ENCODE measurements around the gene NRDE2.

Gene NRDE2

DNA sequence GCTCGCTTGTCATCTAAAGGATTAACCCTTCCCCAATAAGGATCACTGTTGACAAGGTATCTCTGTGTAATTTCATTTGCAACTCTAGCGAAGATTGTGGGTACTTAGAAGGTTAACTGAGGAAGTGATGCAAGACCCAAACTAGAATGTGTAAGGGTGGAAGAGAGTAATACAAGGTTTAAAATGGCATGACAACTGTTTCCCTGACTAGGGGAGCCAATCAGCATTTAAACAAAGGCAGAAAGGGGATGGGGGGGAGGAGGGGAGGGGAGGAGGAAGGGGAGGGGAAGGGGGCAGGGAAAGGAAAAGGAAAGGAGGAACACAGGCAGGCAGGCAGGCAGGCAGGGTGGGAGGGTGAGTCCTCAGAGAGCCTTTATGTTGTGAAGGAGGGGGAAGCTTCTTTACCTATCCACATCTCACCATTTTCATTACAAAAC lies 31.1 kb downstream of the NRDE2 start:
- no peak for DNase-seq (ENCODE audit: low read depth in 4 of 4, low spot score in 1 of 4)

DNA sequence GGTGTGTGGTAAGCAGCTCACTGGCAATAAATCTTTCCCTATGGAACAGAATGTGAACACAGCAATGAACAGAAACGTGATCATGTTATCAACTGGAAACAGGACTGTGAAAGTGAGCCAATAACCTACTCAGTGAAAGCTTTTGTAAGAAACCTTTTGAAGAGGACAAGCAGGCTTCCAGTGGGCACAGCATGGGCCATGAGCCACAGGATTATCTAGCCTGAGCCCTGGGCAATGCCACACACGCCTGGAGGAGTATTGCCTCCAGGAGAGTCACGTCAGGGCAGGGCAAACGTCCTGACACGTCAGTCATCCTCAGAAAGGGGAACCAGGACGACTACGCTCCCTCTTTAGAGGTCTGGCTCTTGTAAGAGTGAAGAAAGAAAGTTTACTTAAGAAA lies 32.3 kb downstream of the NRDE2 start:
- no peak for DNase-seq (ENCODE audit: low read depth in 4 of 4, low spot score in 1 of 4)

GRCh38 chr14:90297876-90298629 lies 33.7 kb downstream of the NRDE2 start:
- DNase-seq (ENCODE audit: low read depth in 4 of 4, low spot score in 1 of 4) = no peak

DNA sequence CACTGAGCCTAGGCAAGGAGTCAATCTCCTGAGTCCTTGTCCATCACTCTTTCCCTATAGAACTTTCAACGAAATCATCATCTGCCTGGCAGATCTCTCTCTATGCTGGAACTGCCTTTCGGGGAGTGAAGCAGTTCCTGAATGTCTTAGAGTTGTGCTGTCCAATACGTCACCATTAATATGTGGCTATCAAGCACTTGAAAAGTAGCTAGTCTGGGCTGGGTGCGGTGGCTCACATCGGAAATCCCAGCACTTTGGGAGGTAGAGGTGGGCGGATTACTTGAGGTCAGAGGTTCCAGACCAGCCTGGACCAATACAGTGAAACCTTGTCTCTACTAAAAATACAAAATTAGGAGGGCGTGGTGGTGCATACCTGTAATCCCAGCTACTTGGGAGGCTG lies 35.1 kb downstream of the NRDE2 start:
- no peak for DNase-seq (ENCODE audit: low read depth in 4 of 4, low spot score in 1 of 4)

DNA sequence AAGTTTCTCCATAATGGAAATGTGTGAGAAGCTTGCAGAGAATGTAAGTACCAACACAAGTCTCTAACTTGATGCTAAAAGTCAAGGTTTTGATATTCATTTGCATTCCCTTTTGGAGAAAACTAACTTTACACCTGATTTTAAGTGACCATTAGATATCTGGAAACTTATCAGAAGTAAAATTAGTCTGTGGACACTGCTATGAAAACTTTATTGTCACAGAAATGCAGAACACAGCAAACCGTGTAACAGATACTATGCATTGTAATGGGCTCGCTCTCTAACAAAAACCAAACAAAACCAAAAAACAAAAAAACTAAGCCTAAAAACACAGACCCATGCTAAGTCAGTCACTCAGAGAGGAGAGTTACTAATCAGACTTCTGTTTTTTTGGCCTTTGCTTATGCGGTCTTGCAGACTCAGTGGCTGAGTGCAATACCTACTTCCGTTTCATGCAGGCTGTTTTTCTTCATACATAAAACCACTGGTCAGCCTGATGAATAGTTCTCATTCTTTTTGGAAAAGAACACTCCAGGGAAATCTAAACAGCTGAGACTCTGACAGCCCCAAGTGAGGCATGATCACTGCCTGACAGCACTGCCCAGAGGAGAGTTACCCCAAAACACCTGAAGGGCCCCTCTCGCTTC lies 35.7 kb downstream of the NRDE2 start:
- DNase-seq (ENCODE audit: low read depth in 4 of 4, low spot score in 1 of 4) = no peak

DNA sequence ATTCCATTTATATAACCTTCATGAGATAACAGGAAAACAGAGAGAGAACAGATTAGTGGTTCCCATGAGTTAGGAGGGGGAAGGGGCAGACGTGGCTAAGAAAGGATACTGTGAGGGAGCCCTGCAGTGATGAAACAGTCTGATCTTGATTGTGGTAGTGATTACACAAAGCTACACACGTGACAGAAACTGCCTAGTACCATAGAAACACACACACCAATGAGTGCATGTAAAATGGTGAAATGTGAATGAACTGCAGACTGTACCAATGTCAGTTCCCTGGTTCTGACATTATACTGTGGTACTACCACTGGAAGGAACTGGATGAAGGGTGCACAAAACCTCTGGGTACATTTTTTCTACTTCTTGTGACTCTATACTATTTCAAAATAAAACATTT lies 36.9 kb downstream of the NRDE2 start:
- no peak for DNase-seq (ENCODE audit: low read depth in 4 of 4, low spot score in 1 of 4)

DNA sequence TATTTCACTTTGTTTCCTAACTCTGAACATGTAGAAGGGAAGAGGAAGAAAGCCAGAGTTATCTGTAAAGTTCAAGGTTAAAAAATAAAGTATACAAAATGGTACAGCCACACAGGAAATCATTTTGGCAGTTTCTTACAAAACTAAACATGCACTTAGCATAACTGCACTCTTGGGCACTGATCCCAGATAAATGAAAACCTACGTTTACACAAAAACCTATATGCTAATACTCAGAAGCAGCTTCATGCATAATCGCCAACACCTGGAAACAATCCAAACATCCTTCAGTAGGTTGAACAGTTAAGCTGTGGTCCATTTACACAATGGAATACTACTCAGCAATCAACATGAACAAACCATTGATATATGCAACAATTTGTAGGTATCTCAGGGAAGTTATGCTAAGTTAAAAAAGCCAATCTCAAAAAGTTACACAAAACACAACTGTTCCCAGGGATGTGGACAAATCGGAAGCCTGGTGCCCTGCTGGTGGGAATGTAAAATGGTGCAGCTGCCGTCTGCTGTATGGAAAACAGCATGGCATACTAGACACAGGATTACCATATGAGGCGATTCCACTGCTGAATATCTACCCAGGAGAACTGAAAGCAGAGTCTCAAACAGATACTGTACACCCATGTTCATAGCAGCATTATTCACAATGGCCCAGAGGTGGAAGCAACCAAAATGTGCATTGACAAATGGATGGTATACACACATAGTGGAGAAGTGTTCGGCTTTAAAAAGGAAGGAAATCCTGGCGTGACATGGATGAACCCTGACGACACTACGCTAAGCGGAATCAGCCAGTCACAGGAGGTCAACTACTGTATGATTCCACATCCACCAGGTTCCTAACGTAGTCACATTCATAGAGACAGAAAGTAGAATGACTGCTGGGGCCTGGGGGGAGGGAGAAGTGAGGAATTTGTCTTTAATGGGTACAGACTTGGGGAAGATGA lies 37.7 kb downstream of the NRDE2 start:
- no peak for DNase-seq (ENCODE audit: low read depth in 4 of 4, low spot score in 1 of 4)

GRCh38 chr14:90291699-90292098 lies 40.0 kb downstream of the NRDE2 start:
- no peak for DNase-seq (ENCODE audit: low read depth in 4 of 4, low spot score in 1 of 4)

DNA sequence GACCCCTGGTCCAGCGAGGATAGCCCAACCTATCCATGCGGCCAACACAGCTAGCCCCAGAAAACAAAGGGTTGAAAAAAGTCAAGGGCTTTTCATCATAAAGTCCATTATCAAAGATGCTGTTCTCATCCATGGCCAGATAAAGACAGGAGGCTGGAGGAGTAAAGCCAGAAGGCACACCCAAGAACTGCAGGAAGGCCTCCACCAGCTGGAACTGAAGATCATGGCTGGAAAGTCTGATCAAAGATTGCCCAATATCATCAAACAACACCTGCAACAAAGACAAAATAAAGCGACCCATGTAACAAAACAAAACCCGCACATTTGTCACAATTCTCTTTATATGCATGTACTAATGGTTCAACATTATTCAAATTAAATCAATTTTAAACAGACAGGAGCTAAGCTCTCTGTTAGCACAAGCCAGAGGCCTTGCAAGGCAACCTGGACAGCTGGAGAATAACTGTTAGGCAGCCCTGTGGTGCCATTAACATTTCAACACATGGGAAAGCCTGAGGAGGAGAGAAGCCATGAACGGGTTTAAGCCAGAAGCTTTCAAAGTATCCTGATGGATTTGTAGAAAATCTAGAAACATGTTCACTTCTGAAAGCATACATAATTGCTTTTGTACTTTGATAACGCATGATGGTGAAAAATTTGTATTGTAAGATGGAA lies 41.3 kb downstream of the NRDE2 start:
- DNase-seq (ENCODE audit: low read depth in 4 of 4, low spot score in 1 of 4) = no peak

DNA sequence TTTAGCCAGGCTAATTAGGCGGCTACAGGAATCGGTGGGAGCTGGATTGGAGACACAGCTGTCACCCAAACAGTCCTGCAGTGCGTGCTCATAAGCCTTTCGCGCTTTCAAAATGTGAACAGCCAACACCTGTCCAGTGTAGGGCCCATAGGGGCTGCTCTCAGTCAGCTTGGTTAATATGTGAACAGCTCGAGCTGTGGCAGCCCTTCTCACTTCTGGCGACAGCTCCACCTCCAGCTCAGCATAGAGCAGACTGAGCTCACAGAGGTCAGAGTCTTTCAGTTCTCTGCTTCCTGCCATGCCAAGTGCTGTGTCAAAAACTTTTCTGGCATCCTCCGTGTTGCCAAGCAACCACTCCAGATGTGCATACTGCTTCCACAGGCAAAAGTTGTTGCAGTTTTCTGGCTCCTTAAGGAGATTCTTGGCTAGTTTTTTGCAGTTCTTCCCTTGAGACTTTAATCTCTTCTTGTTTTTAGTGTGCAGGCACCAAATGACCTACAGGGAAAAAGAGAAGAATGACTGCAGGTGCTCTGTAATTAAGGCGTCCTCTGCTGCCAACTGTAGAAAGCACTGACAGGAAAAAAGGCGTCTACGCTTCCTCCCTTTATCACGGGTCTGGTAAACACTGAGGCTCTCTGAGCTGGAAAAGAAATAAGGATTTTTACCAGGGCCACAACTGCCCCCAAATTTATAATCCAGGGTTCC lies 42.9 kb downstream of the NRDE2 start:
- no peak for DNase-seq (ENCODE audit: low read depth in 4 of 4, low spot score in 1 of 4)

DNA sequence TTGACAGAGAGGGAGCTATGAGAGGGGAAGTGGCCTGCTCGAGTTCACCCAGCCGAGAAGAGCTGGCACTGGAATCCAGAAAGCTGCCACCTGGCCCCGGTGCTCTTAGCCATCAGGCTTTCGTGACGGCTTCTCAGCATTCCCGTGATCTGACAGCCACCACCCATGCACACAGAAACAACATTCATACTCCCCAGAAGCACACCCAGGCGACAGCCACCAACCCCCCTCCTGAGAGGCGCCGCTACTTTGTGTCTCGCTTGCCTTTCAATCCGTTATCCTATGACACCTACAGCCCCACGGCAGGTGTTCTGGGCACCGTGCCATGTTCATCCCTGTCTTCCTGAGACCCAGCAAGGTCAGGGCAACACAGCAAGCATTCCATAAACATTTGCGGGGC lies 44.0 kb downstream of the NRDE2 start:
- DNase-seq (ENCODE audit: low read depth in 4 of 4, low spot score in 1 of 4) = no peak

- no peak for DNase-seq (ENCODE audit: low read depth in 4 of 4, low spot score in 1 of 4)
These were observed 50.0 kb downstream of the NRDE2 start for GRCh38 chr14:90281756-90282155.

- DNase-seq (ENCODE audit: low read depth in 4 of 4, low spot score in 1 of 4) = no peak
These were observed 50.5 kb downstream of the NRDE2 start for GRCh38 chr14:90281261-90281660.

DNA sequence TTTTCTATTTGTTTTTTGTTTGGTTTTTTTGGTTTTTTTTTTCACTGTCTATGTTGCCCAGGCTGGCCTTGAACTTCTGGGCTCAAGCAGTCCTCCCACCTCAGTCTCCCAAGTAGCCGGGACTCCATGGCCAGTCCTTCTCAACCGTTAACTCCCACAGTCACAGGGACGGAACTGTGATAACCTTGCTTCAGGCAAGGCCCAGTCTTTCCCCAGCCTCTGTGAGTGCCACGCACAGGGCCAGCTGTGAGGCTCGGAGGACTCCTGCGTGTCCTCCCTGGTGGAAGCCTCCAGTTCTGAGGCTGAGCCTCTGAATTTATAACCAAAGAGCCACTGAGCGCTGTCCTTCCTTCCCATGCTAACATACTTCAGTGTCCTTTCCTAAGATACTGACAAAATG lies 51.6 kb downstream of the NRDE2 start:
- DNase-seq (ENCODE audit: low read depth in 4 of 4, low spot score in 1 of 4) = no peak

- DNase-seq (ENCODE audit: low read depth in 4 of 4, low spot score in 1 of 4) = no peak
These were observed 53.3 kb downstream of the NRDE2 start for GRCh38 chr14:90278199-90279175.

- DNase-seq (ENCODE audit: low read depth in 4 of 4, low spot score in 1 of 4) = no peak
These were observed 54.1 kb downstream of the NRDE2 start for GRCh38 chr14:90277581-90278198.

- no peak for DNase-seq (ENCODE audit: low read depth in 4 of 4, low spot score in 1 of 4)
These were observed 54.9 kb downstream of the NRDE2 start for GRCh38 chr14:90276646-90277367.

- no peak for DNase-seq (ENCODE audit: low read depth in 4 of 4, low spot score in 1 of 4)
These were observed 55.9 kb downstream of the NRDE2 start for GRCh38 chr14:90275820-90276219.

All from stimulated activated CD4-positive, alpha-beta T cell treated with anti-CD3 and anti-CD28 coated beads, Interleukin-1b, Interleukin-23, amount 100 ng/mL, for 24 hours (primary cell).